GM18870 (cell line): ENCODE data around the gene GPR132.
"Not testable (repeated sequence)": the region's sequence is repeated elsewhere in the genome, so short reads cannot be mapped to it uniquely, and the experiment has no call there.

Source experiments
- ATAC-seq: cut with Tn5 transposase; IDR thresholded peaks from one replicate; pipeline ENCODE4 v1.9.1; 2021; ENCODE audit warnings: moderate library complexity; ENCODE audit not compliant: unreplicated experiment

Gene GPR132

GRCh38 chr14:105065280-105066228 lies at the start of gene GPR132:
TSS of gene GPR132 (minus strand) at chr14:105065430. CDS start at chr14:105055420, 10,010 bp downstream.
- peak; percentile 54 for ATAC-seq

GRCh38 chr14:105109243-105109642 lies 44.0 kb upstream of the GPR132 start:
- not testable (repeated sequence) for ATAC-seq

DNA sequence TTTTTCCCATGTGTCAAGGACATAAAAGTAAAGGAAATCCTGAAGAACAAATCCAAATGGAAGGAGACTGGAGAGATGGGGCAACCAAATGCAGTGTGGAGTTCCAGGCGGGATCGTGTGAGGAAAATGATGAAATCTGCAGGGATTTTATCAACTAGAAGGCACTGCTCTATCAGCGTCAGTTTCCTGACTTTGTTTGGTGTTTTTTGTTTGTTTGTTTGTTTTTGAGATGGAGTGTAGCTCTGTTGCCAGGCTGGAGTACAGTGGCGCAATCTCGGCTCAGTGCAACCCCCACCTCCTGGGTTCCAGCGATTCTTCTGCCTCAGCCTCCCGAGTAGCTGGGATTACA lies 43.3 kb upstream of the GPR132 start:
- no peak for ATAC-seq

- no peak for ATAC-seq
Observed at GRCh38 chr14:105107781-105108515, 42.7 kb upstream of the GPR132 start.

- no peak for ATAC-seq
Observed at GRCh38 chr14:105107351-105107750, 42.1 kb upstream of the GPR132 start.

- no peak for ATAC-seq
Observed at GRCh38 chr14:105105158-105105557, 39.9 kb upstream of the GPR132 start.

DNA sequence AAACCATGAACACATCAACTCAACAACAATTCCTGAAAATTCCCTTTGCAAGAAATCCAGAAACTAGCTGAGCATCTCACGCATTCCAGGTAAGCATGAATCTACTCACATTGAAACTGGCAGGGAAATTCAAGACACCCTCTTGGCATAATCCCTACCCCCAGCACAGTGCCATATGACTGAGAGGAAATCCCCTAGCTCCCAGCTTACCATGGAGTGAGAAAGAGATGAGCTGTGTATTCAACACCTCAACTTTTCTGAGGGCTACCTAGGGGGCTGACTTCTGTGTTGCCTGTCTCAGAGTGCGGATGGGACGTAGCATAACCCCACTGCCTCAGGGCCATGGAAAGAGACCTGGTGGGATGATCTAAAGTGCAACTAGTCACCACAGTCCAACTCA lies 37.7 kb upstream of the GPR132 start:
- ATAC-seq, result no peak

GRCh38 chr14:105102361-105102870 lies 37.2 kb upstream of the GPR132 start:
- ATAC-seq, result no peak

DNA sequence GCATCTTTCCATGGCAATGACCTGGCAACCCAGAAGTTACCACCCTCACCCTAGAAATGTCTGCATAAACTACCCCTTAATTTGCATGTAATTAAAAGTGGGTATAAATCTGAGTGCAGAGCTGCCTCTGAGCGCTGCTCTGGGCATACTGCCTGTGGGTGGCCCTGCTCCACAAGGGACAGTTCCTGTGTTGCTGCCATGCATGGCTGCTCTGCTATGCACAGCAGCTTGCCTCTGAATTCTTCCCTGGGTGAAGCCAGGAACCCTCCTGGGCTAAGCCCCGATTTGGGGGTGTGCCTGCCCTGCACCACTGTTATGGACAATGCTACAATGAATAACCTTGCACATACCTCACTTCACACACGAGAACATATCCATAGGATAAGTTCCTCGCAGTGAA lies 35.7 kb upstream of the GPR132 start:
- no peak for ATAC-seq

DNA sequence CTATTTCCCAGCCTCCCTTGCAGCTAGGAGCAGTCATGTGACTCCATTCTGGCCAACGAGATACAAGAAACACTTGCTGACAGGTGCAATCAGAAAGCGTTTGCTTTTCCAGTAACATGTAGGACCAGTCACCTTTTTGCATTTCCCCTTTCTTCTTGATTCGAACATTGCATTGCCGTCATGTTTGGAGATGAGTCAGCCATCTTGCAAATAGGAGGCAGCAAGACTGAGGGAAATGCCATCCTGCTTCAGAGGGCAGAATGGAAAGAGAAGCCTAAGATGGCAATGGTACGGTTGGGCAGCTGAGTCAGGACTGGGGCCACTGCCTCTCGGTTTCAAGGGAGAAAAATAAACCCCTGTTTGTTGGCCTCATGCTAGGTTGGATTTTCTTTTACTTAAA lies 34.5 kb upstream of the GPR132 start:
- ATAC-seq, result no peak

GRCh38 chr14:105098316-105098715 lies 33.1 kb upstream of the GPR132 start:
- no peak for ATAC-seq

DNA sequence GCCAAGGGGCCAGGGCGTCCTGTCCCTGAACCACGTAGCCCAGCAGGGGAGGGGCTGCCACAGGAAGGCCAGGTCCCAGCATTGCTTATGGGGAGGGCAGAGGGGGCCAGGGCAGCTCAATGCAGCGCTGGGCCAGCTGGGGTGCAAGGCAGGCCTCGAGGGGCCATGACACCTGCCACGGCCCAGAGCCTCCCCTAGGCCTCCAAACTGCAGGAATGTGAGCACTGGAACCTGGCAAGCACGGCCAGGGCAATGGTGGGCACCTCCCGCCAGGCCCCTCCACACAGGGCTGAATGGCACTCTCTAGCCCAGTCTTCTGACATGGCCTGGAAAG lies 32.5 kb upstream of the GPR132 start:
- no peak for ATAC-seq

DNA sequence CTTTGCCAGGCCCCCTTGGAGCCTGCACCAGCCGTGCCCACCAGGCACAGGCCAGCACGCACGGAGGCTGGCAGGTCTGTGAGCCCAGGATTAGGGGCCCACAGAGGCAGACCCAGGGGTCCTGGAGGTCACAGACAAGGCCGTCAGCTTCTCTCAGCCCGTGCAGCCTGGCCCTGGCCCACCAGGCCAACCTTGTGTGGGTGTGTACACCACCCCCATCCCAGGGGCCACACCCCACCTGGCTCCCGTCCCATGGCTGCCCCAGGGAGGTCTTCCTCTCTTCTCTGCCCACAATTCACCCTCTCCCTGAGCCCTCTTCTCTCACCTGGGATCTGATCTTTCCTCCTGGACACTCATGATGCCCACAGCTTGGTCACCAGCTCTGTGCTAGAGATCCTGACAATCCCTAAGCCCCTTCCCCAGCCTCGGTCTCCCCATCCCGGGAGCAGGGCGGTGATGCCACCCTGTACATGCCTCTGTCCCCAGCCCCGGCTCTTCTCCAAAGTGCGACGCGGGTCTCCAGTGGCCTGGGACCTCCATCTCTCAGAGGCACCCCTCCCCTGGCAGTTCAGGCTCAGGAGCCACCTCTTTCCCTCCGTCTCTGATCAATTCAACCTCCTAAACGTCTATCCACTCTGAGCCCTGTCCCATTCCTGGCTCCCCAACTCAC lies 31.1 kb upstream of the GPR132 start:
- ATAC-seq, result no peak

DNA sequence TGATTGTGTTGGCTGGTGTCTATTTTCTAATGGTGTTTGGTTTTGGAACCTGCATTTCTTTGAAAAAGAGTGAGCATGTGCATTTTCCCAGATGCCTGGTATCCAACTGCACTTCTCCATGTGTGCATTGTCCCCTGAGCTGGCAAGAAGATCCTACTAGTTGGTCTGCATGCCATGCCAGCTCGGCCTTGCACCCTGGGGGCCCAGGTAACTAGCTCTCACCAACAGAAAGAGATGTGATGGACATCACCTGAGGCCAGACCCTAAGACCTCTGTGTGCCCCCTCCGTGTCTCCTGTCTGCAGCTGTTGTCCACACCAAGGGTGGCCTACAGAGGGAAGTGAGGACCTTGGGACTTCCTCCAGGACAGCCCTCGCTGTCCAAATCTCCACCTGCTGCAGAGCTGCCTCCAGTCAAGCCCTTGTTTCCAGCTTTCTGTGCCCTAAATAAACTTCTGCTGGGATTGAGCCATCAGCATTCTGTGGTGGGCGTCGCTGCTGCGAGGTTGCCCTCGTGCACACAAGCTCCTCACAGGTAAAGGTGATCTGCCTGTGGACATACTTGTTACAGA lies 30.1 kb upstream of the GPR132 start:
- no peak for ATAC-seq

GRCh38 chr14:105094193-105094907 lies 29.1 kb upstream of the GPR132 start:
- no peak for ATAC-seq

GRCh38 chr14:105093431-105094192 lies 28.4 kb upstream of the GPR132 start:
- no peak for ATAC-seq

- no peak for ATAC-seq
Observed at GRCh38 chr14:105093038-105093430, 27.8 kb upstream of the GPR132 start.

DNA sequence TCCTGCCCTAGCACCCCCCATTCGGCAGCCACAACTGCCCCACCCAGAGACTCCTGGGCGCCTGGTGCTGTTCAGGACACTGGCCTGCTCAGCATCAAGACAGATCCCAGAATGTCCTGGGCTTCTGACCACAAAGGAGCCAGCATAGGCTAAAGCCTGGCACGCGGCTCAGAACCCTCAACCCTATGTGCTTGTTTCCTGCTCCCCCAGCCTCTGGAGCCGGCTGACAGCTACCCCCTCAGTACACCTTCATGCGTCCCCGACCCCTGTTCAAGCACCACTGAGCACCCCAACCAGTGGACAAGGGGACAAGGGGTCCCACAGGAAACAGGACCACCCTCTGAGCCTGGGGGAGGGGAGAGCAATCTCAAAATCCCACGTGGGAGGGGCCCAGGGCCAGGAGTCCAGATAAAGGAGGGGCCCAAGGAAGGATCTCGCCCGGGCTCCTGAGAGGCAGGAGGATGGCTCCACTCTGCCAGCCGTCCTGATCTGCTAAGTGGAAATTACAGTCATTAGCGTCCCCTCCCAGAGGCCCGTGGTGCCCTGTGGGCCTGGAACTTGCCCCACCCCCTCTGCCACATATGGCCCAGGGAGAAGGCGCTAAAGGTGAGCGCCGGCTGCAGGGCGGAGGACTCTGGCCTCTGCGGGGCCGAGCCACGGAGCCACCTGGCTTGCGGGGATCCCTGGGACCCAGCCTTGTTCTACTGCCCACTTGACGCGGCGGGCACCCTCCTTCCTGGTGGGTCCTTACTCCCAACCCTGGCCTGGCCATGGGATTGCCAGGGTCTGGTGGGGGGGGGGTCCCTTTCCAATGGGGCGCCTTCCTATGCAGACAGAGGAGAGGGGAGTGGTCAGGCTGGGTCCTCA lies 27.2 kb upstream of the GPR132 start:
- no peak for ATAC-seq
